GM18873 (cell line): ENCODE measurements around the gene UBE2U.

Source experiments
- ATAC-seq: cut with Tn5 transposase; IDR thresholded peaks from one replicate; pipeline ENCODE4 v1.9.1; 2021; ENCODE audit warnings: mild to moderate bottlenecking, moderate library complexity, moderate number of reproducible peaks; ENCODE audit not compliant: unreplicated experiment, low FRiP score

UBE2U gene, protein sequence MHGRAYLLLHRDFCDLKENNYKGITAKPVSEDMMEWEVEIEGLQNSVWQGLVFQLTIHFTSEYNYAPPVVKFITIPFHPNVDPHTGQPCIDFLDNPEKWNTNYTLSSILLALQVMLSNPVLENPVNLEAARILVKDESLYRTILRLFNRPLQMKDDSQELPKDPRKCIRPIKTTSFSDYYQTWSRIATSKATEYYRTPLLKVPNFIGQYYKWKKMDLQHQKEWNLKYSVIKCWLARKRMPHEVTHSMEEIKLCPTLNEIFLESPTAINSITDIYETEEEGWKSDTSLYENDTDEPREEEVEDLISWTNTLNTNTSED

DNA sequence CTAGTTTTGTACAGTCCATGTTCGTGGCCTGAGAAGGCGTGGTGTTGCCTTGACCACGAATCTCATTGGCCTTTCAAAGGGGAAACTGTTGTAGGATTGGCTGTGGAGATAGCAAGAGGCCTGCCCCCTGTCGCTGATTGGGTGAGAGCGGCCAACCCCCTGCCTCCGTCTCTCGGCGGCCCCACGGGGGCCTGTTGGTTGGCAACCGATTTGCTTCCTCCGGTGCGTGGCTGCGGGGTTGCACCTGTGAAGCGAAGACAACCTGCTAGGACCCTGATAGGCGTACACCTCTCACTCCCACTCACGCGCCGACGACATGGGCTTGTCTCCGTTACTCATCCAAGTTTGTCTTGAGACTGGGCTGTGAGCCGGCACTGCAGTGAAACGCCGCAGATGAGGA is at the start of gene UBE2U:
Gene UBE2U, plus strand, starts transcription at position 204 of the 400 bp plus-strand sequence. CDS start 428 bp downstream, outside the sequence.
- no peak for ATAC-seq

DNA sequence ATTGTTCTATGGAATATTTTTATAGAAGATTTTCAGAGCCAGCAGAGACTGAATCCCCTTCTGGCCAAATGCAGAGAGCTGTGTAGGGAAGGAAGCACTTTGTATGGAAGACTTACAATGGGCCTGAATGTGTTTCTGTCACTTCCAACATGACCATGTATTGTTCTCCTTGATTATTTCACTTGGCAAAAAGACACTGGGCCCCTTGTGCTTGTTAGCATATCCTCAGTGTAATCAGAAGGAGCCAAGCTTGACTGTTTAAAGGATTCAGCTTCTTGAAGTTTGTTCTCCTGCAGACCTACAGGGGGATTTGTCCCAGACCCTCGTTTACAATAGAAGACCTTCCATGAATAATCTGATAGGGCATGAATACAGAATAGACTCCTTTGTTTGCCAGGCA is 48.1 kb upstream of the UBE2U start:
- no peak for ATAC-seq

DNA sequence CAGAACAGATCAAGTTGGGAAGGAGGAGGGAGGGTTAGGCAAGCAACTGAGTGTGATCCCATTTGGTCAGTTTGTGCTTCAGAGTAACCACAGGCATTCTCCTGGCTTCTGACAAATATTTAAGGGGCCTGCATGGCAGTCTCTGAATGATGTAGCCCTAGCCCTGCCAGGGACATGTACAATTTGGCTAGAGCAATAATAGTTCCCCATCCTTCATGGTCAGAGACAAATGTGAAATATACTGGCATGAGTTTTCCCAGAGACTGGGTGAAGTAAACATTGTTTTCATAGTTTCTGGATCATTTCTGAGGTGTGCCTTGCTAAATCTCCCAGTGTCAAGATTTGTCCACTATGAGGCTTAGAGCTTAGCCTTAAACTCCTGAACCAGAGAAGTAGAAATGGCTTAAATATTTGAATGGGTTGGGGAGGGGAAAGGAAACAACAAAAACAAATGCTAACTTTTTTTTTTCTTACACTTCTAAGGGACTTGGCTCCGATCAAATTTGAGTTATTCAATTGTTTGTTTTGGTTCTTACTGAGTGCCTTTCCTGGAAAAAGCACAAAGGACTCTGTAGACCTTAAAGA is 42.0 kb upstream of the UBE2U start:
- no peak for ATAC-seq

DNA sequence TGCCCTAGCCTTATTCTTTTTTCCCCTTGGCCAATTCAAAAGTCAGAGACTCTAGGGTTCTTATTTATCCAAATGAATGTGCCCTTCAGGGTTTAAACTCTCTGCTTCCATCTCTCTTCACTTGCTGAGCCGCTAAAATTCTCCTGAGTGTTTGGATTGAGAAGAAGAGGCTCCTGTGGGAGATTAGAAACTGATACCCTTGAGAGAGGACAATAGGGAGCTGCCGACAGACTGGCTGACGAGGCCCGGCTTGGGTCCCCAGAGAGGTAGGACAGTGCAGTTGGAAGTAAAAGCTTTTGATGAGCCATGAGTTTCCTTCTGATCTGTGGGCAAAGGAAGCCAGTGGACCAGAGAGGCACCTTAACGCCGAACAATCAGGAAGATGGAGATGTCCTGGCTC is 41.3 kb upstream of the UBE2U start:
- no peak for ATAC-seq

DNA sequence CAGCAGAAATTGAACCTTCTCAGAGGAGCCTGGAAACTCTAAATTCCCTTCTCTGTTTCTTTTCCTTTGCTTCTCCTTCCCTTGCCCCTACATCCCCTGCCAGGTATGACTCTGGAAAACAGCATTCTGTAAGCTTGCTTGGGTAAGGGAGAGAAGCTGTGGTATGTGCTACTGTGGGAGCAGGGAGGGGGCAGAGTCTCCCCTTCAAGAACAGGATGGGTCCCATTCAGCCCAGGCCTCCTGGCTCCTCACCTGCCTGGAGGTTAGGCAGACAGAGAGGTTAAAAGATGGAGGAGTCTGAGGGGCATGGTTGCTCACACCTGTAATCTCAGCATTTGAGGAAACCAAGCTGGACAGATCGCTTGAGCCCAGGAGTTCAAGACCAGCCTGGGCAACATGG is 40.6 kb upstream of the UBE2U start:
- no peak for ATAC-seq

DNA sequence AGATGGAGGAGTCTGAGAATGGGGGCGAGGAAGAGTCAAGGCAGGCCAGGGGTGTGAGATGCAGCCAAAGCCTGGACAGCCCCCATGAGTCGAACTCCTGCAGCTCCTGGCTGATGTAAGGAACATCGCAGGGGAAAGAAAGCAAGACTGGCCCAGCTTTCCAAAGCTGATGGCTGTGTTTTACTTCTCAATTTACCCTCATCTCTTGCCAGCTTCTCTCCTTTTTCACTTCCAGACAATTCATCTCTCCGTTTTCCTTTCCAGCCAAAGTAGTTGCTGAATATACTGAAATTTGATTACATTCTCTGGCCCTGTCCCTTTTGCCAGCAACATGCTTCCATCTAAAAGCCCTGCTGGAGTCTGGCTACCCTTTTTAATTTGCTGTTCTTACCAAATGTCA is 40.0 kb upstream of the UBE2U start:
- ATAC-seq: no peak

DNA sequence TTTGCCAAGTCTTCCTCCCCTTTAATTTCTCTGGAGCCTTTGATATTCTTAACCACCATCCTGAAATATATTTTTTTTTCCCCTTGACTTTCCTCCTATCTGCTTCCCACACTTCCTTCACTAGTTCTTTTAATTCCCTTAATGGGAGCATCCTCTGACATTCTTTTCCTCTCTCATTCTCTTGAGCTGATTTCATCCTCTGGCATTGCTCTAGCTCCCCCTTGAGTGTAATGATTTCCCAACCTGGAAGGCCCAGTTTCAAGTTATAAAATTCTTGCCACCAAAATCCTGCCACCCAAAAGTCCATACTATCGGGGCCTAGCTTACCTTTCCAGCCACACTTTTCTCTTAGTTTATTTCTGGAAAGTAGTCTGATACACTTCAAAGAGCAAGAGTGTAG is 39.5 kb upstream of the UBE2U start:
- no peak for ATAC-seq

DNA sequence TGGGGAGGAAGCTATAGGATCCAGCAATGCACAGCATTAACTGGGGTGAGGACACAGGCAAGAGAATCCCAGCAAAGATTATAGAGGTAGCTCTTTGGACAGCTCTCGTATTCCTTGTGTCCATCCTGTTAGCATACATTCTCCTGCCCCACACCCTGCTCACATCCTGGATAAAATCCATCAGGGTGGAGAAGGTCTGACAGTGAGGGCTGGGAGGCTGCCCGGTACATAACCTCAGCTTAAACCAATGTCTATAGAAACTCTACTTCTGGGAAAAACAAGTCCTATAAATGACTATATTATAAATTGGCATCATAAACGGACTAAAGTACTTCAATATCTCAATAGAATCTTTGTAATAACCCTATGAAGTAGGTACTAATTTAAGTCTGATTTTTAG is 36.8 kb upstream of the UBE2U start:
- ATAC-seq: no peak

DNA sequence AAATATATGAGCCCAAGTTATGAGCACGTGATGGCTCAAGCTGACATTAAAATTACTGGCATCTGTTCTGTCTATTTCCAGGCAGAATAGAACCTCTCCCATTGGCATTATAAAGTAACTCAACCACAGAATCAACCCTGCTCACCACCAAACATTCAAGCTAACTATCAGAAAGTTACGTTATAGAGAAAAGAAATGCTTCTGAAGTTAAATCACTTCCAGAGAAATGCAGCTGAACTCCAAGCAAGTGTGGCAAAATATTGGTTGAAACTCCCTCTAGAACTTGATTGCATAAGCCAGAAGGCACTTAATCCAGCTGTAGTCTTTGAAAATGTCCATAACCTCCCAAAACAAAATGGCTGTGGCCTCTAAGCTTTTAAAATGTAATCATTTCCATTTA is 36.2 kb upstream of the UBE2U start:
- no peak for ATAC-seq

DNA sequence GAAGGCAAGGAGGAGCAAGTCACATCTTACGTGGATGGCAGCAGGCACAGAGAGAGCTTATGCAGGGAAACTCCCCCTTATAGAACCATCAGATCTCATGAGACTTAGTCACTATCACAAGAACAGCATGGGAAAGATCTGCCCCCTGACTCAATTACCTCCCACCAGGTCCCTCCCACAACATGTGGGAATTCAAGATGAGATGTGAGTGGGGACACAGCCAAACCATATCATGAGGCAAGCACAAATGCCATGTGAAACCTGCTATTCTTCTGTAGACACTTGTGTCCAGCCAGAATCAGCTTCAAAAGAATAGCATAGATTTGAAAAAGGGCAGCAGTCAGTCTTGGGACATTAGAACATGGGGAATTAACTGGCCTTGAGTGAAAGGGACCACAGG is 32.2 kb upstream of the UBE2U start:
- ATAC-seq: no peak

DNA sequence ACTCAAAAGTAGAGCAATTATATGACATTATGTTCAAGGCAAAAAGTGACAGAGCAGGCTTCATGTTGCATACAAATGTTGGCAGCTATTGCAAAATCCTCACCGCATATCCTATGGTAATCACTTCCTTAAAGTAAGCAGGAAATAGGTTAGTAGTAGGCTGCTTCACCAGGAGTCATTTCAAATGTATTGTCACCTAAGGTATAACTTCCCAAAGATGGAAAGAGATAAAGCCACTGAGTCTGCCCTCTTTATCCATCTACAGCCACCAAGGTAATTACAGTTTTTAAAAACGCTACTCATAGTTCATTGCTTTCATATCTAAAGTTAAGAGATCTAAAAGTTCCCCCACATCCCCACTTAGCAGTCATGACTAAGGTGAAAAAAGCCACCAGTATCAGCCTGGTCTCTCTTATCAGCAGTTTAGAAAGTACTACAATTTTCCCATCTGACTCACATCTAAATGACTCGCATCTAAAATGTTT is 31.6 kb upstream of the UBE2U start:
- no peak for ATAC-seq

DNA sequence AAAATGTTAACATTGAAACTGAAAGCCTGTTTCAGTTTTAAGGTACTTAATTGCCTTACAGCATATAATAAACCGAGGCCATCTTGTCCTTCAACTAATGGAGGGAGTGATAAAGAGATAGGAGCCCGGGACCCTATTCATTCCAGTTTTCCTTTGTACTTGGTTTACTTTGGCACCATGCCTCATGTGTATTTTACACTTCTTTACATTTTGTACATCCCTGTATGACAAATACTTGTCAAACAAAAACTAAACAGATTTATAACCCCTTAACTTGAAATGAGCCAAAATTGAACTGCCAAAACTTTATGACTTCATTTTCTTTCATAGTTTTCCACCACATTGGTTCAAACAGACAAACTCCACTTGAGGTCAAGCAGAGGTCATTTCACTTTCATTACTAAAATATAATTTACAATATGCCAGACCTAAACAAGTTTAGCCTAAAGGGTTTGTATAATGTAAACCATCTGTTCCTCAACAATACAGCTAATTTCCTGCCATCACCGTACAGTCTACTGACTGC is 30.9 kb upstream of the UBE2U start:
- no peak for ATAC-seq

DNA sequence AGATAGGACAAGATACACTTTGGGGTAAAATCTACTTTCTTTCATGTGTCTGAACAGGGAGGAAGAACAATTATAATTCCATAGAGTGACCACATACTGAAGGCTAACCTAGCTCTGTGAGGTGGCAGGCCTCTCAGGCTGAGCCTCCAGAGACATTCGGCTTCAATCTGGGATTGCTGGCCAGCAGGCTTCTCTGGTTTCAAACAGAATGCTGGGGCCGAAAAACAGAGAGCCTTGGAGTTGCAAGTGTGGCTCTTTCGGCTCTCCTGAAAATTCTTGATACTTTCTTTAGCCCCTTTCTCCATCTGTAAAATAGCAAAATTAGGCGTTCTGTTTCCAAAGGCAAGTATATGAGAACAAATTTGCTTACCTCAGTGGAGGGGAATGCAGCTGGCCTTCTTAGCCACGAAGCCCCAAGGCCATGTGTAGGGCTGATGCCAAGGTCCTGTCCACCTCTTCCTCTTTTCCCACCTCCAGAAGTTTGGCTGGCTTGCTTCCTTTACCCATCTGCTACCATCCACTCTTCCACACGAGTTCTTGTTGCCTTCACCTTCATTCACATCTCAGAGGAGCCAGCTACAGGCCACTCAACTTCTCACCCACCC is 30.0 kb upstream of the UBE2U start:
- no peak for ATAC-seq

DNA sequence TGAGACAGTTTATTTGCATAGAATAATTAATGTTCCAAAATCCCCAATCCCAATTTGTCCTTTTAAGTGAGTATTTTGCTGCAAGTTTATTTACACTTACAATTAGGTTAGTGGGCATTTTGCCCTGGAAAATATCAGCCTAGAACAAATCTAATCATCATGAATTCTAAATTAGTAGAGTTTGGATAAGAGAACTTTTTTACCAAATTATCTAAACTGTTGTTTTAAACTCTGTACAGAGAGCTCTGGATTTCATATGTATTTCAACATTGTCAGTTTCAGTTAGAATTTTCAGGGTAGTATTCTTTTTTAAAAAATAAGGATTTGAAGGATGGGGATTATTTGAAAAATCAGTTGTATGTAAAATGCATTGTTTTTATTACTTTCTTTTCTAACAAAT is 27.8 kb upstream of the UBE2U start:
- ATAC-seq: no peak

DNA sequence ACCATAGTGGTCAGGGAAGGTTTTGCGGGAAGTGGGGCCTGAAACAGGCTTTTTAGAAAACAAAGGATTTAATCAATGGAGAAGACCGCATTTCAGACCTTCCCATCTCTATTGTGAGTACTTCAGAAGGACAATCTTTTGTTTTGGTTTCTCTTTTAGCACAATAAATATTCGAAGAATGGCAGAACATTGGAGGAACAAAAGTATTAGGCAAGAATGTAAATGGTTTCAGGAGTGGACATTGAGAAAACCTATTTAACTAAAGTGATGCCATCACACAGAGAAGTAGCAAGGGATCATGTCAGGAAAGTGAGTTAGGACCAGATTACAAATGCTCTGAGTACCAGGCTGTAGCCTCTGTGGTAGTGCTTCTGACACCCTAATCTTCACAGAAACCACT is 26.8 kb upstream of the UBE2U start:
- ATAC-seq: no peak

DNA sequence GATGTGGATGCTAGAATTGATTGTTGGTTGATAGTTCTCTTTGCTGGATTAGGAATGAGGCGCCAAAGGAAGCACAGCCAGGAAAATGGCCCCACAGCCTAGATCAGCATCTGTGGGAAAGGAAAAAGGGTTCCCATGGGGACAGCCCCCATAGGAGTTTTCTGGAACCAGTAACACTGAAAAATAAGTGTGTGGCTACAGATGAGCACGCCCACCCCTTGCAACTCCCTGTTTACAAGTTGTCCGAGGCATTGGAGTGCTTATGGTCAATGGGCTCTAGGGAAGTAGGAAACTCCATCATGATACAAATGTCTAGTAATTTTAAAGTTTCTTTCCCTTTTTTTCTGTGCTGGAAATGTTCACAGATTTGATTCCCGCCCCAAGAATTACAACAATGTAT is 23.8 kb upstream of the UBE2U start:
- no peak for ATAC-seq

DNA sequence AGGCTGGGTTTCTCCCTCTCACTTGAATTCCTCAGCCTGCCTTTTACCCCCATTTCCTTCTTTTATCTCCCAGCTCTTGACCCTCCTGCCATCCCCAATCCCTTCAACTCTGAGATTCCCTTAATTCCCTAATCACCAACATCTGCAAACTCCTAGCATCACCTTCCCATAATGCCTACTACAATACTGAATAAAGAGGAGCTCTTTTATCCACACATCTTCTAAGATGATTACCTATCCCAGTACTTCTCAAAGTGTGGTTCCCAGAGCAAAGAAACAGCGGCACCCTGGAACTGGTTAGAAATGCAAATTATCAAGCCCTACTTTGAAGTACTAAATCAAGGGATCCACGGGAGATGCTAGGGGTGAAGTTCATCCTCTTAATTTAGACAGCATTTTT is 21.2 kb upstream of the UBE2U start:
- ATAC-seq: no peak

DNA sequence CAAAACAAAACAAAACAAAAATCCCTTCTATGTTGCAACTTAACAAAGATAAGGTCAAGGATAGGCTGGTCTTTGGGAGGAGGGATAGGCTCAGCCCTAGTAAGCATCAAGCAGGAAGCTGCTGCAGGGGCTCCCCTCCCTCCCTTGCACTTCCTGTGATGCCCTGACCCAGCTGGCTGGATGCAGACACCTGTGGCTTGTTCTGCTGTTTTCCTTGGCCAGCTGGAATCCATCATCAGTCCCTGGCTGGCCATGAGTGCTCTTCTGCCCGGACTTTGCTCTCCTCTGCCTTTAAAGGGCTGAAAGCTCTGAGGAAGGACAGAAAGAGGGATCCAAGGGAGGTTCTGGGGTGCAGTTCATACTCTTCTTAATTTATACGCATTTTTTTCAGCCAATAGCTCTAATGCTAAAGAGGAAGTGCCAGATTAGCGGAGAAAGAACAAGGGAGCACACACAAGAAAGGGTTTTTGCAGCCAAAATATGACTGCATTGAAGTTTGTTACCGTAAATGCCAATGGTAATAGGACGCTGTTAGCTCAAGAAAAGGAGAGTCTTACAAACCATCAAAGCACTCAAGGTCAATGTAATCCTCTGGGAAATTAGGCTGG is 19.9 kb upstream of the UBE2U start:
- ATAC-seq: no peak

DNA sequence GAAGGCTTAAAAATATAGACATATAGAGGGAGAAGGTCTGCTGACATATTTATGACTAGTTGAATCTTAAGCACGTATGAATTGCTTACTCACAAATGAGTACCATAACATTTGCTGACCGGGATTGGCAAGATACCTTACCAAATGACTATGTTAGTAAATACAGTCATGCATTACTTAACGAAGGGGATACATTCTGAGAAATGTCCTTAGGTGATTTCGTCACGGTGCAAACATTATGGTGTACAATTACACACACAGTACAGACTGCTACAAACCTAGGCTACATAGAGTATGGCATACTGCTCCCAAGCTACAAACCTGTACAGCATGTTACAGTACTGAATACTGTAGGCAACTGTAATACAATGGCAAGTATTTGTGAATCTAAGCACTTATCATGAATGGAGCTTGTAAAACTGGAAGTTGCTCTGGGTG is 19.4 kb upstream of the UBE2U start:
- no peak for ATAC-seq

DNA sequence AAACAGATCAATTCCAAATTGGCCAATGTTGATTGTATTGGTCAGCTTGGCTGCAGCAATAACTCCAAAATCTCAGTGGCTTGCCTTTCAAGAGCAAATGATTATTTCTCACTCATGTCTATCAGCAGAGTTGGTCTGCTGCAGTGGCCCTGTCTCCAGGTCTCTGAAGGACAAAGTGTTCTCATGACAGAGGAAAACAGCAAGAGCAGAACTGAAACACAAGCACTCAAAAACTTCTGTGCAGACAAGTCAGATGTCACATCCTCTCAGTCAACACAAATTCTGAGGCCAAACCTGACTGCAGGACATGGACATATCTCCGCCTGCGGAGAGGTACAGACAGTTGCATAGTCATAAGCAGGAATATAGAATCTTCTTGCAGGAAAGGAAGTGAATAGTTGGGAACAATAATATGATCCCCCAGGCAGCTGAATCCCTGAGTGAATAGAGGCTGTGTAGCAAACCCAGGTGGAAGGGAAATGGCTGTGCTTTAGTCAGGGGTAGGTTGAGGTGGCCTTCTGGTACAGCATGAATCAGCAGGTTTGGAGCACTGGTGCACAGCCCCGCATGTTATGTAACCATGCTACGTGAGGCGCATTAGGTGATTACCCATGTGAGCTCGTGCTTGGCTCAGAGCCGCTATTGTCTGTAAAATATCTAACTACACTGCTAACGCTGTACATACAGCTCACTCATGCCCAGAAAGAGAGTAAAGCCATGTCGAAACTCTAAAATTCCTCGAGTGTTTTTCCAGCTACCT is 17.1 kb upstream of the UBE2U start:
- no peak for ATAC-seq

DNA sequence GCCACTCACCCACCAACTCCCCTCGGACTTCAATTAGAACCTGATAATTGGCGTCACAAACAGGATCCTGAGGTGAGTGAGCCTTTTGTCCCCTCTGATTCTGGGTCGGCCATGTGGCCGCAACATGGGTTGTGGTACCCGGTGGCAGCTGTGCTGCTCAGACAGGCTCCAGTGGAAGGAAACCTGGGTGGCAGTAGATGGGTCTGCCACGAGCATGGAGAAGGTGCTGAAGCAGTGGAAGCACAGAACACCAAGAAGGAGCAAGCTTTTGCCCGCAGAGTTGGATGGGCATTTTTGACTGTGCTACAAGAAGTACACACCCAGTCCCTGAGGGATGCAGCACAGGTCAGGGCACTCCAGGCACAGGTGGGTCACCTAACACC is 16.5 kb upstream of the UBE2U start:
- ATAC-seq: no peak
